Fibroblast of the aortic adventitia (primary cell): ENCODE measurements around the gene IKBIP. TPM values are rescaled to one million over a fixed set of nuclear protein-coding genes. Genes with fewer than 3 reads are reported as not detected.
"Not testable (repeated sequence)": the region's sequence is repeated elsewhere in the genome, so short reads cannot be mapped to it uniquely, and the experiment has no call there.

Experiments used
- DNase-seq: peaks from one replicate; pipeline ENCODE4 v3.0.0-alpha.2; 2010; ENCODE audit warnings: low read depth
- H3K4me3 ChIP-seq: 2 replicates; pipeline ENCODE4 v1.5.1; 2011; ENCODE audit warnings: low read depth, mild to moderate bottlenecking, control low read depth, low read length, moderate library complexity
- CTCF ChIP-seq: IDR thresholded peaks from 2 replicates; pipeline ENCODE4 v1.5.1; 2011; ENCODE audit warnings: mild to moderate bottlenecking, low read length, control low read depth, inconsistent platforms; ENCODE audit not compliant: insufficient read depth
- small RNA-seq: library from RNA; depleted of rRNA; stranded (forward); fragments of <200 nt; gene quantifications from one replicate; pipeline ENCODE3, GENCODE V24; 2012
- total RNA-seq: library from RNA; depleted of rRNA; stranded (reverse); fragments of >200 nt; gene quantifications from 2 replicates; pipeline ENCODE4 v1.2.3, GENCODE V29; 2012; ENCODE audit warnings: low replicate concordance

IKBIP gene
- total RNA-seq, 1 donor: 67.4 TPM

GRCh38 chr12:98579347-98579746 is 65.2 kb downstream of the IKBIP start:
- DNase-seq: no peak
- H3K4me3 ChIP-seq: no peak overlapping the region
- TF ChIP-seq CTCF: no peak

GRCh38 chr12:98578821-98579220 is 65.8 kb downstream of the IKBIP start:
- TF ChIP-seq CTCF: no peak
- no peak overlapping the region for H3K4me3 ChIP-seq
- DNase-seq: no peak

GRCh38 chr12:98578392-98578791 is 66.2 kb downstream of the IKBIP start:
- no peak overlapping the region for H3K4me3 ChIP-seq
- no peak for TF ChIP-seq CTCF
- no peak for DNase-seq

- not testable (repeated sequence) for DNase-seq, H3K4me3 ChIP-seq
These were observed 67.8 kb downstream of the IKBIP start for GRCh38 chr12:98576795-98577194.

GRCh38 chr12:98575013-98575412 is 69.6 kb downstream of the IKBIP start:
- TF ChIP-seq CTCF: no peak
- no peak overlapping the region for H3K4me3 ChIP-seq
- no peak for DNase-seq

Small RNA genes lying within 50 kb of the gene (small RNA-seq; reads per million reads assigned to genes)
- gene SNORA53: 78.1 reads per million, percentile 97 among the genes with 10 or more reads in this experiment

Other genes with a start within 250 kb of the IKBIP start
- 49.4 and 130 TPM in 2 replicates for gene TMPO, start 129.2 kb downstream of the IKBIP start, total RNA-seq
- gene SLC25A3, start 51.1 kb downstream of the IKBIP start, total RNA-seq: 760 and 828 TPM in 2 replicates
- gene APAF1, start 502 bp upstream of the IKBIP start, total RNA-seq: 20.4 and 24.1 TPM in 2 replicates